ENCODE results near the gene TAB2.
A peak's percentile ranks its signal among the peaks of the same experiment; 100 is the strongest.

The TAB2 gene, protein sequence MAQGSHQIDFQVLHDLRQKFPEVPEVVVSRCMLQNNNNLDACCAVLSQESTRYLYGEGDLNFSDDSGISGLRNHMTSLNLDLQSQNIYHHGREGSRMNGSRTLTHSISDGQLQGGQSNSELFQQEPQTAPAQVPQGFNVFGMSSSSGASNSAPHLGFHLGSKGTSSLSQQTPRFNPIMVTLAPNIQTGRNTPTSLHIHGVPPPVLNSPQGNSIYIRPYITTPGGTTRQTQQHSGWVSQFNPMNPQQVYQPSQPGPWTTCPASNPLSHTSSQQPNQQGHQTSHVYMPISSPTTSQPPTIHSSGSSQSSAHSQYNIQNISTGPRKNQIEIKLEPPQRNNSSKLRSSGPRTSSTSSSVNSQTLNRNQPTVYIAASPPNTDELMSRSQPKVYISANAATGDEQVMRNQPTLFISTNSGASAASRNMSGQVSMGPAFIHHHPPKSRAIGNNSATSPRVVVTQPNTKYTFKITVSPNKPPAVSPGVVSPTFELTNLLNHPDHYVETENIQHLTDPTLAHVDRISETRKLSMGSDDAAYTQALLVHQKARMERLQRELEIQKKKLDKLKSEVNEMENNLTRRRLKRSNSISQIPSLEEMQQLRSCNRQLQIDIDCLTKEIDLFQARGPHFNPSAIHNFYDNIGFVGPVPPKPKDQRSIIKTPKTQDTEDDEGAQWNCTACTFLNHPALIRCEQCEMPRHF

DNA sequence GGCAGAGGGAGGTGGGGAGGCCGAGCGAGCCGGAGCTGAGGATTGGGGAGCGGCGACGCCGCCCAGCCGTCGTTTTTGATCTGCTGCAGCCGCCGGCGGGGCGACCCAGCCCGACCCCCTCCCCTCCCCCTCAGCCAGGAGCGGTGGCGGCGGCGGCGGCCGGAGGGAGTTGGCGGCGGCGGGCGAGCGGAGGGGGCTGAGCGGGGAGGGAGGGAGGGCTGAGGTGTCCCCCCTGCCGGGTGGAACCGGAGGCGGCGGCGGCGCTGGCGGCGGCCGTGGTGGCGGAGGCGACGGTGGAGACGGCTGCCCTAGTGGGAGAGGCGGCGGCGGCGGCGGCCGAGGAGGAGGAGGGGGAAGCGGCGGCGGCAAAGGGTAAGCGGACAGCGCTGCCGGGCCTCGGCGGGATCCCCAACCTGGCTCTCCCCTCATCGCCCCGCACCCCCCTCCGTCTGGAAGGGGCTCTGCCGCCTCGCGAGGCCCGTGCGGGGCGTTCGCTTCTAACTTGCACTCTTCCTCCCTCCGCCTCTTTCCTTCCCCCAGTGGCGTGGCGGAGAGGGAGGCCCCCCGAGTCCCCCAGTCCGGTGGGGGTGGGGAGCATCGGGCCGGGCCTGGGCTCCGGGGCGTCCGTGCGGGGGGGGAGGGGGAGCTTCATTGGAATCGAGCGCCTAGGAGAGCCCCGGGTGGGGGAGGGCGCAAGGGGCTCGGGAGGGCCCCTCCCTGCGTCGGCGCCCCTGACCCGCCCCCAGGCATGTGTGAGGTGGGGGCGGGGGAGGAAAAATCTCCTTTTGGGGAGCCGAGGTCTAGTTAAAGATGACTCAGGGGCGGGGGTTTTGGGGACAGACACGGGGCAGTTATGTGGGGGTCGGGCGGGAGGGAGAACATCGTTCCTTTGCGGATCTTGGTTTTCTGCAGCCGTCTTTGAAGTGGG lies at the start of gene TAB2:
Gene TAB2, plus strand, starts transcription at position 69 of the 928 bp plus-strand sequence. CDS start 52,286 bp downstream, outside the sequence.
- peak in 1 of 2 donors; percentile 68 for DNase-seq

DNA sequence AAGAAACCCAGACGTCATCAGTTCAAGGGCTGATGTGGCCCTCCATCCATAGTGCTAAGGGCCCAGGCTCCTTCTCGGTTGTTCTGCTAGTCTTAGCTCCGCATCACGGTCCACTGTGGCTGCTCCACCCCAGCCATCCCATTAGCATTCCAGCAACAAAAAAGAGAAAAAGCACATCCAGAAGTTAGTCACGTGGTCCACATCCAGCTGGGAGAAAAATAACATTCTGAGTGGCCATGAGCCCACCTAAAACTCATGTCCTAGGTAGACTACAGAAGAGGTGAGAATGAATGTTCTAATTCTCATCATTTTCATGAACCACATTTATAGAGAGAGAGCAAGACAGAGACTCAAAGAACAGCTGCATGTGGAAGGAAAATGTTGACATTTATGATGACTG lies 49.4 kb upstream of the TAB2 start:
- DNase-seq, result no peak

DNA sequence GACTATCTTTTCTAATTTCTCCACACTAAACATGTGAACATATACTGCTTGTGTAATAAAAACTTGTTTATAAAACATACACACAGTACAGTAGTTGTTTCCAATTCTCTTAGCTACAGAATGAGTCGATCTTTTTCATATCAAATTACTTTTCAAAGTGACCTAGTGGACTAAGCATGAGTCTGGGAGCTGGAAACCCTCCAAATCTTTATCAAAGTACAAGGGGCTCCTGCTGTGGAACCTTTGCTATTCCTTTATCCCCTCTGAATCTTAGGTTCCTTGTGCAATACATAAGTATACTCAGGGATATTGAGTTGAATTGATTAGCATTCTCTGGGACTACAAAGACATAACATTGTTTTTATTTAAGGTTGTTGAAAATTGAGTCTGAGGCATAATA lies 48.7 kb upstream of the TAB2 start:
- DNase-seq, result no peak

DNA sequence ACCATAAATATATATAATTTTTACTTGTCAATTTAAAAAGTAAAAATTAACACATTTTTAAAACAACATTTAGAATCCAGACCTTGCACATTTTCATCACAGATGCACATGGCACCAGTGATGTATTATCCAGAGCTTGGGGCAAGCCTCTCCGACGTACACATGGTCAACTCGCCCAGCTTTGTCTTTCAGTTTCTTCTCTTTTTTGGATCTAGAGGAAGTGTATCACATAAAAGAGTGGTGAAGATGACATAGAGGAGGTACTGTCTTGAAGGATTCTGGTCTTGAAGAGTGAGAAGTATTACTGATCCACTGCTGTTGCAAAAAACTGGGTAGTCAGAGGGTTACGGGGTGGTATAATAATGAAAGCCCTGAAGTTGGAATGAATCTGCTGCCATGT lies 46.9 kb upstream of the TAB2 start:
- DNase-seq, result no peak

DNA sequence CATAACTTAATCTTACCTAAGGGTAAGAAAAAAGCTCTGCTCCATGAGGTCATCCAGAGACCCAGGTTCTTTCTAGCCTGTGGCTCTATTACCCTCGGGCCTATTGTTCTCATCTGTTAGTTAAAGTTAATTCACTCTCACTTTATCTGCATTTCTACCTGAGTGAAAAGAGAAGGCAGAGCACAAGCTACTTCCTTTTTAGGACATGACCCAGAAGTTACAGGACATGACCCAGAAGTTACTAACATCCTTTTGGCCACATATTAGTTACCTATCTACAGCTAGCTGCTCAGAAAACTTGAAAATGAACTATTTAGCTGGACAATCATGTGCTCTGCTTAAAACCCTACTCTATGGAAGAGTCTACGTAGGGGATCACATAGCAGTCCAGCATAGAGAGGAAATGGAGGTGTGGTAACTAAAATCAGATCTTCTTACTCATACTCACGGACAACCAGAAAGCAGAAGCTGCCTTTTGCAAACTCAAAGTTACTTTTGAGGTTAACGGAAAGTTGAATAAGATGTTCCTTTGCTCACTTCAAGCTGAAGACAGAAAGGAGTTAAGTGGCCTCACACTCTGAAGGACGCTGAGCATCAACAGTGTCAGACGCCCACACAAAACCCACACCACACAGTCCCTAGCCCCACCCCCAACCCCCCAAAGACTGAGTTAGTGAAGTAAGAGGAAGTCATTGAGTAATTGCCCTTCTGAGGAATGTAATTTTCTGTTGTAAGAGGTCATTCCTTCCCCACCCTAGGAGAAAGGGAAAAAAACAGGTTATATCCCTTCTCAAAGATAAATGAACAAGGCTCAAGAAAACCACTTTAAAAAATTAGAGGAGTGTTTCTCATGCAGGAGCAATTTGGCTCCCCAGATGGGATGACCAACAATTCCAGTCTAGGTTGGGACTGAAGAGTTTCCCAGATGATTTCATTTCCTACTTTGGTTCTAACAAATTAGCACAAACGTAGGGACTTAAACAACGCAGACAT lies 45.9 kb upstream of the TAB2 start:
- no peak for DNase-seq

DNA sequence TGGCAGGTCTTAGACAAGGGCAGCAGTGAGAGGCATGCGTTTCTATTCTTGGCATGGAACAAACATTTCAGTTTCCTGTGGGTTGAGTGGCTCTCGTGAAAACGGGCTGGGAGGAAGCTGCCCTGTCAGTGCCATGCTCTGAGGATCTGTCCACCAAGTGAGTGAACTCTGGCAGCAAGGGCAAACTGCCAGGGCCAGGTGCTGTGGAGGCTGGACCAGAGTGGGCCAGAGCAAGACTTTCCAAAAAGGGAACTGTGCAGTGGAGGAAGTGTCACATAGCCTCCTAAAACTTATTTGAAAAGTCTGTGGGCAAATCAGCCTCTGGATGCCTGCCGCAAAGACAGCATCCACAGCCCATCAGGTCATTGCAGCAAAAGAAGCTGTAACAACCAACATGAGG lies 44.2 kb upstream of the TAB2 start:
- DNase-seq, result peak in 1 of 2 donors; percentile 39

DNA sequence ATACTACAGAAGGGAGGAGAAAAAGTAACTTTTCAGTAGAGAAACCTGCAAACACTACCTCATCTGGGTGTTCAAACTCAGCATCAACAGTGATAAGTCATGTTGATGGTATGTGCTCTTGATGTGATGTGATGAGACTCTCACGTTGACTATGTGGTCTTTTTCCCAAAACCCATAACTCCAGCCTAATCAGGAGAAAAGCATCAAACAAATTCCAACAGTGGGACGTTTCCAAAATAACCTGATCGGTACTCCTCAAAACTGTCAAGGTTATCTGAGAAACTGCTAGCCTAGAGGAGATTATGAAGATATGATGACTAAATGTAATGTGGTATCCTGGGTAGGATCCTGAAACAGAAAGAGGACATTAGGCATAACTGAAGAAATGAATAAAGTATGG lies 41.9 kb upstream of the TAB2 start:
- no peak for DNase-seq

DNA sequence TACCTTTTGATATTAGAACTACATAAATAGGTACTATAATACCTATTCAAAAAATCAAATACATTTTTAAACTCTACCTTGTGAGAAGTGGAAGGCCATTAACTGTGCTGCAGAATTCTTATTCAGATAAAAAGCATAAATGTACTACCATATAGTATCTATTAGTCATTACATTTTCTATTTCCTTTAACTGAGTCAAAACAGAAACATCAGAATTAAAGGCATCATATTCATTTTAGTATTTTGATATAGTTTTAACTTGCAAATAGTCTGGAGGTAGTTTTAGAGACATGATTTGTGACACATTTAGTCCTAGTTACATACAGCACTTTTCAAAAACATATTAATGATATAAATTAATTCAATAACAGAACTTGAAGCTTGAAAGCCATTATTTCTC lies 39.9 kb upstream of the TAB2 start:
- no peak for DNase-seq

DNA sequence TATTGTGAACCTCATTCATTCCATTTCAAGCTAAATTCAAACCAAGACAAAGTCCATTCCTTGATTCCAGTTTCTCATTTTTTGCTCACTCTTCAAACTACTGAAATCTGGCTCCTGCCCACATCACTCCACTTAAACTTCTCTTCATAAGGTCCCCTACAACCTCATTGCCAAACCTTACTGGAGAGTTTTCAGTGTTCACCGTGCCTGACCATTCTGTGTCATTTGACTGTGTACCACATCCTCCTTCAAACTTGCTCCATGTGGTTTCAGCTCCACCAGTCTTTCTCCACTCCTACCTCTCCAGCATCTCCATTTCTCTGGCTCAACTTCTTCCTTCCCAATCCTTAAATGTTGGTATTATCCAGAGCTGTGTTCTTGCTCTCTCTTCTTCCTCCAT lies 38.5 kb upstream of the TAB2 start:
- DNase-seq, result no peak

DNA sequence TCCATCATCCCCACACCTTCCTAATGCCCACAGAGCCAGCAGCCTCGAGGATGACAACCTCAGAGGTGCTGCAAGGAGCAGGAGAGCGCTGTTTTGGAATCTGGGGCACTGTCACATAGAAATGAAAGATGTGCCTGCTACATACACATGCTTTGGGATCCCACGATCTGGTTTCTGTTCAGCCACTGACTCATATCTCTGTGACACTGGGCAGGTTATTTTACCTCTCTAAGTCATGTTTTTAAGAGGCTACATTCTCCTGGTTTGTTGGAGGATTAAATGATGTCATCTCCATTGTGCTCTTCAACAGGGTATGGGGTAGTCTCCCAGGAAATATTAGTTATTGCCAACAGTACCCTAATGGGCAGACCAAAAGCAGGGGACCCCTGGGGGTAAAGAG lies 32.6 kb upstream of the TAB2 start:
- no peak for DNase-seq

DNA sequence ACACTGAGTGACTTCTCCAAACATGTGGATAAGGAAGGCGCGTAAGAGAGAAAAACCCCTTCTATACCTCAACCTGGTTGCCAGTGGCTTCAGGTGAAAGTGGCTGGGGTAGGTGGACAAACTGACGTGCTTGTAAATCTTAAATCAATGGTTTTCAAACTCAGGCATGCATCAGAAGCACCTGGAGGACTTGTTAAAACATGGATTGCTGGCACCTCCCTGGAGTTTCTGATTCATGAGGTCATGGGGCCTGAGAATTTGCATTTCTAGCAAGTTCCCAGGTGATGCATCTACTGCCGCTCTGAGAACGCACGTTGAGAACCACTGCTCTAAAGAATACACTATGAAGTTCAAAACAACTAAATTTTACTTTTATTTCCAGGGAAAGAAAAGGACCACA lies 31.9 kb upstream of the TAB2 start:
- no peak for DNase-seq

DNA sequence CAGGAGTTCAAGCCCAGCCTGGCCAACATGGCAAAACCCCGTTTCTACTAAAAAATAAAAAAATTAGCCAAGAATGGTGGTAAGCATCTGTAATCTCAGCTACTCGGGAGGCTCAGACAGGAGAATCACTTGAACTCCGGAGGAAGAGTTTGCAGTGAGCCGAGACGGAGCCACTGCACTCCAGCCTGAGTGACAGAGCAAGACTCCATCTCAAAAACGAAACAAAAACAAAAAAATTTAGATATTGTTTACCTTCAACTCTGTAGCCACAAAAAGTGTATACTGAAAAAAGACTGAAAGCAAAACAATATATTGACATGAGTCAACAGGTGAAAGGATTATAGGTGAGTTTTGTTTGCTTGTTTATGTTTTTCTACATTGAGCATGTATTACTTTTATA lies 30.6 kb upstream of the TAB2 start:
- DNase-seq, result no peak

DNA sequence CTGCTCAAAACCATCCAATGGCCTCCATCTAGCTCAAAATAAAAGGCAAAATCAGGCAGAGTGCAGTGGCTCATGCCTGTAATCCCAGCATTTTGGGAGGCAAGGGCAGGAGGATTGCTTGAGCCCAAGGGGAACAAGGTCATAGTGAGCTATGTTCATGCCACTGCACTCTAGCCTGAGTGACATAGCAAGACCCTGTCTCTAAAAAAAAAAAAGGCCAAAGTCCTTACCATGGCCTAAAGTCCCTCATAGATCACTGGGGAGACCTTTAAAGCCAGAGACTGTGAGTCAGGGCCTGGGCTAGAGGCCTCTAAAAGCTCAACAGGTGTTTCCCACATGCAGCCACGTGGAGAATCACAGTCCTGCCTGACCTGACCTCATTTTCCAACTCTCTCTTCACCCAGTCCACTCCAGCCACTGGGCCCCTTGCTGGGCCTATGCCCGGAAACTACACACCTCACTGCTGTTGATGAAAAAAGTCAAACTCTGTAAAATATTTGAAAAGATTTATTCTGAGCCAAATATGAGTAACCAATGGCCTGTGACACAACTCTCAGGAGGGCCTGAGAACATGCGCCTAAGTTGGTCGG lies 28.2 kb upstream of the TAB2 start:
- no peak for DNase-seq

DNA sequence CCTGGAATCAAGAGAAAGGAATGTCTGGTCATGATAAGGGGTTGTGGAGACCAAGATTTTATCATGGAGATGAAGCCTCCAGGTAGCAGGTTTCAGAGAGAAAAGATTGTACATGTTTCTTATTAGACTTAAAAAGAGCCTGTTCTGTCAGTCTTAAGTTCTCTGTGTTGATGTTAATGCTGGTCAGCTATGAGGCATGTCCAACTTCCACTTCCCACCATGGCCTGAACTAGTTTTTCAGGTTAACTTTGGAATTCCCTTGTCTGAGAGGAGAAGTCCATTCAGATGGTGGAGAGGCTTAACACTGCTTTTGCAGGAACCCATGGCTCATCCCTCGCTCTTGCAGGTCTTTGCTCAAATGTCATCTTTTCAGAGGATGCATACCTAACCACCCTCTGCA lies 27.5 kb upstream of the TAB2 start:
- no peak for DNase-seq

DNA sequence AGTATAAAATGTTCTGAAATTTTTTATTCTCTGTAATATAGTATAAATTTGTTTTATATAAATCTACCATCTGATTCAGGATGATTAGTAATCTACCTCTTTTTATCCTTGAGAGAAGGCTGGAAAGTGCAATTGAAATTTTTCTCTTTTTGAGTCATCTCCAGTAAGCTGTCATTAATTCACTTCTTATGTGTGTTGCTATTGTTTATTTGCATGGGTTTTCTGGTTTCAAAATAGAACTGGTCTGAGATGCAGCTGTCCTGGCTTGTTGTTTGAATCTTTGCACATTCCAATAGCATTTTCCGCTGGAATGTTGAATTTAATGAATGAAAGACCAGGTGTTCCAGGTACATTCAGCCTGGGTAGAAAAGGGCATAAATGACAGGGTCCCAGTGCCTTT lies 24.3 kb upstream of the TAB2 start:
- DNase-seq, result no peak

DNA sequence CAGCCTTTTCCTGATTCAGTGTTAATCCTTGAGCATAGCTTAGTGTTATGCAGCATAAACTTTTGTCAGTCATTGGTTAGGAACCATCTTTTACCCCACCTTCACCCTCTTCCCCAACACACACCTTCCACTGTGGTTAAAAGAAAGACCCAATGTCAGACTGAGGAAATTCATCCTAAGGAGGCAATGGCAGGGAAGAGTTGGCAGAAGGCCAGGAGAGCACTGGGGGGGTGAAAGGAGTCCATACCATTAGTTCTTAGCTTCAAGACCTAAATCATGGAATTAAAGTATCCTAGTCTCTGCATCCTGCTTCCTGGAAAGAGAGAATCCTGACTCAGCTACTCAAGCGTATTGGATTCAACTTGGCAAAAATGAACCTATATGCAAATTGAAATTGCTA lies 16.9 kb upstream of the TAB2 start:
- DNase-seq, result no peak

DNA sequence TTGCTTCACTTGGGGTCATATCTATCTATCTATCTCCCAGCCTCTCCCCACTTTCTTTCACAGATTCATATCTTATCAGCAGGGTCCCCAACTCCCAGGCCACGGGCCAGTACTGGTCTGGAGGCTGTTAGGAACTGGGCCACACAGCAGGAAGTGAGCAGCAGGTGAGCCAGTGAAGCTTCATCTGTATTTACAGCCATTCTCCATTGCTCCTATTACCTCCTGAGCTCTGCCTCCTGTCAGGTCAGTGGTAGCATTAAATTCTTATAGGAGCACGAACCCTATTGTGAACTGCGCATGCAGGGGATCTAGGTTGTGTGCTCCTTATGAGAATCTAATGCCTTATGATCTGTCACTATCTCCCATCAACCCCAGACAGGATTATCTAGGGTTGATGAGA lies 14.8 kb upstream of the TAB2 start:
- DNase-seq, result no peak

DNA sequence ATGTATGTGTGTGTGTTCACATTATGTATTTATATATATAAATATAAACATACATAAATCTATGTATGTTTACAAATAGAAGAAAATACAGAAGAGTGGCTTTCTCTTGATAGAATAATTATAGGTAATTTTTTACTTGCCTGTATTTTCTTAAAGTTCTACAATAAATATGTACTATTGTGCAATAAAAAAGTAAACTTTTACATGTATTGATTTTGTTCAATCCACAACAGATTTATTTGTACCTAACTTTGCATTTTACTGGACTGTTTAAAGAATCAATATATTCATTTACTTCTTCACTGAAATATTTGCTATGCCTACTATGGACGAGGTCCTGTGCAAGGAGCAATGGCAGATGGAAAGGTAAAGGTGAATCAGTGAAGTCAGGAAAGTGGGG lies 14.0 kb upstream of the TAB2 start:
- no peak for DNase-seq

DNA sequence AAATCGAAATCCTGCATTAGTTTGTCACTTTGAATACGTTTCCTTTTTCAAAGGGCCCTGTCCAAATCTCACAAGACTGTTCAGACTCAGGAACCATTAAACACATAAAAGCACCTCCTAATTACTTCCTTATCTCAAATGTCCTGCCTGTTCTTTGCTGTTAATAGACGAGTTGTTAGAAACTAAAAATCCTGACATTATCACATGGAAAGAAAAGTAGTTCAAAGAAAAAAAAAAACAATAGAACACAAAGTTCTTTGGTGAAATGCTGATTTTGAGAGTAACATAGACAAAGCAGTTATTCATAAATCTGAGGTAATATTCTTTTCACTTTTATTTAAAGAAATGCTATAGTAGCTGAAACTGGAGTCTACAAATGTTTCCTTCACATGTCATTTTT lies 12.1 kb upstream of the TAB2 start:
- DNase-seq, result no peak

DNA sequence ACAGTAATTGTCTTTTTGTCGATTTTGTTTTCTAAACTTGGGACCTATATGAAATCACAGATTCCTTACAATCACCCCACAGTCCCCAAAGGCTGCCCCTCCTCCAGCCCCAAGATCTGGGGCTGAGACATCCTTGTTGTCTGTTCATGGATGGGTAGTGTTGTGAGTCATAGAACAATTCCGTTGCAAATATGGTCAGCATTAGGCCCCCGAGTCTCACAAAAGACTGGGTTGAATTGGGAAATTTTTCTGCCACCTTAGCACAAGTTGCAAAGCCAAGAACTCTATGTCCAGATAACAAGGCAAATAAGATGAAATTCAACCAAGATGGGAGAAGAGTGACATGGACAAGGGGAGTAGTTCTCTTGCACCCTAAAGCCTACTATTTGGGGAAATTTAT lies 10.5 kb upstream of the TAB2 start:
- DNase-seq, result no peak

DNA sequence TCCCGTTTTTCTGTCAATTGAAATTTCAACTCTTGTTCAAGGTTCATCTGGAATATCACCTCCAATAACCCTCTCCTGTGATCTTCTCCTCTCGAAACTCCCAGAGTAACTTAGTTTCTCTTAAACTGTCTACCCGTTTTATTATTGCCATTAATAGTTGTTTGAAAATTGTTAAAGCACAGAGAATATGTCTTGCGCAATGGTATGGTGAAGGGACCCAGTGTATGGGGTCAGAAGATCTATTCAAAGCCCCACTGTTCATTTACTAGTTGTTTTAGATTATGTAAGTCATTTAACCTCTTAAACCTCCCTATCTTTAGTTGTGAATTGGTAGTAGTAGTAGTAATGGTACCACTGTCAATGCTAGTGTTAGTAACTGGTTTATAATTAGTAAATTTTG lies 6.2 kb upstream of the TAB2 start:
- DNase-seq, result no peak

DNA sequence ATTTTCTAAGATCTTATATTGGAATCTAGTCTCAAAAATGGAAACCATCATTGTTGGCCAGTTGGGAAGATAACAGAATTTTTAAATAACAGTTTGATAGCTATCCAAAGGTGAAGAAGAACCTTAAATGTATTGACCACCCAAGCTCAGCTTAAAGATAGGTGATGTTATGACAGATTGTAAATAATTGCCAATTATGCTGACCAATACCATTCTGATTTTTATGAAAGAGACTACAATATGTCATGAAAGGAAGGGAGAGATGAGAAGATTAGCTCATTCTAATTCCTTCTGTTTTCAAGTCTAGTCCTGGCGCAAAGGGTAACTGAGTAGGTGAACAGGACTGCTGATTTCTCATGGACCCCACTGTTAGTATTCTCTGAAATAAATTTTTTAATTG lies 5.7 kb upstream of the TAB2 start:
- no peak for DNase-seq
